HG02981 (cell line): Measurements from ENCODE around the gene ATAD3C.
"Not testable (repeated sequence)": the region's sequence is repeated elsewhere in the genome, so short reads cannot be mapped to it uniquely, and the experiment has no call there.

Experiments used
- ATAC-seq: cut with Tn5 transposase; IDR thresholded peaks from one replicate; pipeline ENCODE4 v1.9.1; 2021; ENCODE audit warnings: mild to moderate bottlenecking, moderate library complexity; ENCODE audit not compliant: unreplicated experiment

ATAD3C gene

GRCh38 chr1:1440262-1441001 is 9.1 kb upstream of the ATAD3C start:
- no peak for ATAC-seq

GRCh38 chr1:1441002-1441888 is 8.2 kb upstream of the ATAD3C start:
- no peak for ATAC-seq

DNA sequence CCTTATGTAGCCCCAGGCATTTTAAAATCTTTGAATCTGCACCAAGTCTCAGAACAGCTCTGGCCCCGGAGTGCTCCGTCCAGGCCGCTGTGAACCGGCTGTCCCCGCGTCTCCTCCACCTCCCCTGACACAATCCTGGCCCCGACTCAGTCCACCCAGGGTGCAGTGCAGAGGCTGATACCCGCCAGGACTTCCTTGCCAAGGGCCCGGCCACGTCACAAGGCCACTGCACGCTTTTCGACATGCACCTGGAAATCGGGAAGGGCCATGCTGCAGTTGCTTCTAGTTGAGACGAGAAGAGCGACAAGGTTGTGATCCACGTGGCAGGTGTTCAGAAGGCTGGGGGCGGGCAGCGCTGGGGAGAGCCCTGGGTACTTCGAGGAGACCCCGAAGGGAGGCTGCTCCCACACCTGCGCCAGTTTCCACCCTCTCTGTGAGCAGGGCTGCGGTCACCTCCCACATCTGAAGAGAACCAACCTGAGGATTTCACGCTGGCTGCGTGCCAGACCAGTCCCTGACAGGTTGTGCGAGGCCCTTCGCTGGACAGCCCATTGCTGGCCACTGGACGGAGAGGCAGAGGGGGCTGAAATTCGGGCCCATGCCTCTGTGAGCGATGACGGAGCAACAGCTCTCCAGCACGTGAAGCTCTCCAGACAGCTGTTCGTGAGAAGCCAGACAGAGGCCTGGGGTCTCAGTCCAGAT is 7.3 kb upstream of the ATAD3C start:
- no peak for ATAC-seq

- ATAC-seq = not testable (repeated sequence)
Measured at GRCh38 chr1:1446631-1447030, 2.9 kb upstream of the ATAD3C start.

DNA sequence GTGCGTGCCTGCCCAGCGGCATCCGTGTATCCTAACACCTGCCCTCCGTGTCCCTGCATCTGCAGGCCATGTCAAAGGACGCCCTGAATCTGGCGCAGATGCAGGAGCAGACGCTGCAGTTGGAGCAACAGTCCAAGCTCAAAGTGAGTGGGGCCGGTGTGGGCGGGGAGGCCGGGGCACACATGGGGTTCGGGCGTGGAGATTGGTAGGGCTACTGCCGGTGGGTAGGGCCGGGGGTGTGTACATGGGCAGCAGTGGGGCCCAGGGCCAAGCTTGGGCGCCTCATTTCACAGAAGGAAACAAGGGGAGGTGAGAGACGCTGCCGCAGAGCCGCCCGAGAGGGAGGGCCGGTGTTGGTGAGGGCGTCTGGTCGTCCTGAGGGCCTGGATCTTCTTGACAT is 1.1 kb downstream of the ATAD3C start:
- ATAC-seq = not testable (repeated sequence)

DNA sequence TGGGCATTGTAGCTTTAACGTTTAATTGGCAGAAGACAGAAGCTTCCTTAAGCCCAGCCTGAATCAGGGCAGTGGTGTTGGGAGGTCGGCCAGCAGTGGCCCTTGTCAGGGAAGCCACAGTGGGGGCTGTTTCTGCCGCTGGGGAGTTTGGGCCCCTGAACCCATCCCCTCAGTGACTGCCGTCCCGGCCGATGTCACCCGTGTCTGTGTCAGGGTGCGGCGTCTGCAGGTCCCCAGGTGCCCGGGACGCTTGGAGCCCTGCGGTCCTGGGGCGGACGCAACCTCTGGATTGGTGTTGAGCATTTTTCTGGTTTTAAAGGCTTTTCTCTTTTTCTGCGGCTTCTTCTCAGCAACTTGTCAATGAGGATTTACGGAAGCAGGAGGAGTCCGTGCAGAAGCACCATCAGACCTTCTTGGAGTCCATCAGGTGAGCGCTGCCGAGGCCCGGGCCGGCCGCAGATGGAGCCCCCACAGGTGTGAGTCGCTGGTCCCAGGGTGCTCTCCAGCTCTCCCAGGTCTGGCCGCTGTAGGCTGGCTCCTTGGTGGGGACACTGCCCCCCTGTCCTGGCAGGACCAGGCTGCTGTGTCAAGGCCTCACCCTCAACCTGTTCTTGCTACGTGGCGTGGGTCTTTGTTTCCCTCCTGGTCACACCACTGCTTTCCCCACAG is 2.3 kb downstream of the ATAD3C start:
- ATAC-seq = no peak

GRCh38 chr1:1452365-1452739 is 2.9 kb downstream of the ATAD3C start:
- ATAC-seq = not testable (repeated sequence)

GRCh38 chr1:1452882-1453281 is 3.4 kb downstream of the ATAD3C start:
- no peak for ATAC-seq

- not testable (repeated sequence) for ATAC-seq
Measured at GRCh38 chr1:1454286-1455056, 5.0 kb downstream of the ATAD3C start.

DNA sequence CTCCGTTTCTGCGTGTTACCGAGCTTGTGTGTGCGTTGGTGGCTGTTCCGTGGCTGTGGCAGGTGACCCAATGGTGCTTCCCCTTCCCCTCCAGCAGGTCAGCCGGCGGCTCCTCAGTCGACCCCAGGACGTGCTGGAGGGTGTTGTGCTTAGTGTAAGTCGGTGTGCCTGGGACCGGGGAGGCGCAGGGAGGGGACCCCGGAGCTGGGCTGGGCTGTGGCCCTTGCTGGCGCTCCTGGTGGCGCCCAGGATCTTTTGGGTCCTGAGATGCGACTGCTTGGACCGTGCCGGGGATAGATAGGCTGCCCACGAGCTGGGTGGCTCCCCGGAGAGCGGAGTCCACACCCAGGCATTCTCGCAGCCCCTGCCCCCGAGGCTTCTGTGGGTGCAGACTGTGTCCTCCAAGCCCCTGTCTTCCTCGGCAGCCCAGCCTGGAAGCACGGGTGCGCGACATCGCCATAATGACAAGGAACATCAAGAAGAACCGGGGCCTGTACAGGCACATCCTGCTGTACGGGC is 5.9 kb downstream of the ATAD3C start:
- no peak for ATAC-seq

DNA sequence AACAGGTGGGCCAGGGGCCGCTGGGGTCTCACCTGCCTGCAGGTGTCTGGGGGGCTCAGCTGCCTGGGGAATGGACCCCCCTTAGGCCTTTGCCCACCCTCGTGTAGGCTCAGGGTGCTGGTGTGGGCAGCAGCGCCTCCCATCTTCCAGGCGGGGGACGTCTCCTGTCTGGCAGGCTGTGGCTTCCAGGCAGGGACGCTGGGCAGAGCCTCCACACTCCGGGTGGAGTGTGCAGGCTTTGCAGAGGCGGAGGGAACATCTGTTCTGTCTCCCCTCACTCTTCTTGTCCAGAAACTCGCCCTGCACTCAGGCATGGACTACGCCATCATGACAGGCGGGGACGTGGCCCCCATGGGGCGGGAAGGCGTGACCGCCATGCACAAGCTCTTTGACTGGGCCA is 6.4 kb downstream of the ATAD3C start:
- not testable (repeated sequence) for ATAC-seq

- ATAC-seq = not testable (repeated sequence)
Measured at GRCh38 chr1:1456683-1457255, 7.3 kb downstream of the ATAD3C start.

- ATAC-seq = not testable (repeated sequence)
Measured at GRCh38 chr1:1459156-1459555, 9.7 kb downstream of the ATAD3C start.

- ATAC-seq = not testable (repeated sequence)
Measured at GRCh38 chr1:1459711-1460110, 10.2 kb downstream of the ATAD3C start.

GRCh38 chr1:1460540-1461130 is 11.1 kb downstream of the ATAD3C start:
- no peak for ATAC-seq

- ATAC-seq = no peak
Measured at GRCh38 chr1:1461721-1462317, 12.3 kb downstream of the ATAD3C start.

GRCh38 chr1:1462318-1462966 is 13.0 kb downstream of the ATAD3C start:
- ATAC-seq = no peak

DNA sequence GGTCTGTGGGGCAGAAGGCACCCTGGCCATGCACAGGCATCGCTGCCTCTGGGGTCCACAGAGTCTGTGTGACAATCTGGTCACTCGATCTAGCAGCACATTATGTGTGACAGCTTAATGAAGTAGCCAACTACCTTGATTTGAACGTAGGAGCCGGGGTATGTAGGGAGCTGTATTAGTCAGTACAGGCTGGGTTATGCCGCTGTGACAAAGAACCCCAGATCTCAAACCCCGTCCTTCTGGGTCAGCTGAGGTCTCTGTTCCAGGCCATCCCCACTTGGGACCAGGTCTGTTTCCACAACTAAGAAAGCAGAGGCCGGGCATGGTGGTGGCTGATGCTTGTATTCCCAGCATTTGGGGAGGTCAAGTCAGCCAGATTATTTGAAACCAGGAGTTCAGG is 13.8 kb downstream of the ATAD3C start:
- ATAC-seq = no peak
